DMS153 (cell line): ENCODE results near the gene TMEM127.
A peak's percentile ranks its signal among the peaks of the same experiment; 100 is the strongest.
"Not testable (repeated sequence)": the region's sequence is repeated elsewhere in the genome, so short reads cannot be mapped to it uniquely, and the experiment has no call there.

Experiments used
- DNase-seq: peaks from one replicate; lab custom pipeline; 2025; lab: John Stamatoyannopoulos, UW

The TMEM127 gene

GRCh38 chr2:96264086-96264485, 1.7 kb downstream of the TMEM127 start:
- no peak for DNase-seq

GRCh38 chr2:96262306-96262705, 3.5 kb downstream of the TMEM127 start:
- DNase-seq: no peak

DNA sequence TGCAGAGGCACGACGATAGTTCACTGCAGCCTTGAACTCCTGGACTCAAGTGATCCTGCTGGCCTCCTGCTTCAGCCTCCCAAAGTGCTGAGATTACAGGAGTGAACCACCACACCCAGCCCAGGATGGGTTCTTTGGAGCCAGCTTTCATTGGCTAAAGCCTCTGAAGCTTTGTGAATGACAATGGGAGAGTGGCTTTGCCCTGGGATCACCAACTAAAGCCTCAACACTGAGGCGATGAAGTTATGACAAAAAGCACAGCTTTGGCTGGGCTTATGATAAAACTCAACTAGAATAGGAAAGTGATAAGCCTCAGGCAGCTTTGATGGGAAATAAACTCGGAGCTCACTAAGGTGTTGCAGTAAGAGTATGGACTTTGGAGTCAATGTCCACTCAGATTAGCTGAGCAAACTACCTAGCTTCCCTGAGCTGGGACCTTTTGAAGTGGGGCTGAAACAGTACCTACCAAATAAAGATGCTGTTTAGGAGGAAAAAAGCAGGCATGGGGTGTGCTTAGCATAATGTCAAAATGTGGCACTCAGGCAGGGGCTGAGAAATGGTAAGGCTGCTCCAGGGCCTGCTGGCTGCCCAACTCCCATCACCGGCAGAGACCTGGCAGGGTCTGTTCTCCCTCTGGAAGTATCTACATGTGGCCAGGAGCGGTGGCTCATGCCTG, 4.3 kb downstream of the TMEM127 start:
- DNase-seq: no peak

DNA sequence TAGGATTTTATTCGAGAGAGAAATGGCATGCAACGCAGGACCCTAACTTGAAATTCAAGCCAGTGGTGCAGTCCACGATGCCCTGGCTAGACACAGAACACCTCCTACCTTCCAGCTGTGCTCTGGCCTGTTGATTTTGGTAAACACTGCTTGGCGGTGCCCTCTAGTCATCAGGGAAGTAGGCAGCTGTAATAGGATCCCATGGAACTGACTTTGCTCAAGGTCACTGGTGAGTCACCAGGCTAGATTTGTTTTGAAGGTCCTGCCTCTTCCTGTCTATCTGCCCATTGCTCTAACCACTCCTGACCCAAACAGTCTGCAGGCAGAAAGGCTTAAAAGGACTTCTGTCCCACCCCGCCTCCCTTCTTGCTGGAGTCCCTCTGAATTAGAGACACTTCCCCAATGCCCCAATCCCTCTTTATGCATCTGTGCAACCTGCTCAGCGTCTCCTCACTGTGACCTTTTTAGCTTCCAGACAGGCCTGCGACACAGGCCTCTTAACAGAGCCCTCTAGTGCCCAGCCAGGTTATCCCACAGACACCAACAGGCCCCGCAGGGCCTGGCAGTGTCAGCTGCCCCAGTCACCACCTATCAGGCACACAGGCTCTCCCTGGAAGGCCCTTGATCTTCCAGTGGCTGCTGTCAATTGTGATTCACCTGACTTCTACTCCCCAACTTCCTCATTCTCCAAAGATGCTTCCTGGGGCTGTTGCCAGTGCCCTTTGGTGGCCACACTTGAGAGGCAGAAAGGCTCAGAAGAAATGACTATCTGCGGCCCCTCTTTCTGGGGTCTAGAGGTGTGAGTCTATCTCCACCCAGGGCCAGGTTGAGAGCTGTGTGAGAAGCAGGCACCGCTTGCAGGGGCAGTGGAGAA, 5.2 kb downstream of the TMEM127 start:
- peak; percentile 89 for DNase-seq

- DNase-seq: peak; percentile 41
Observed at GRCh38 chr2:96259497-96259921, 6.3 kb downstream of the TMEM127 start.

DNA sequence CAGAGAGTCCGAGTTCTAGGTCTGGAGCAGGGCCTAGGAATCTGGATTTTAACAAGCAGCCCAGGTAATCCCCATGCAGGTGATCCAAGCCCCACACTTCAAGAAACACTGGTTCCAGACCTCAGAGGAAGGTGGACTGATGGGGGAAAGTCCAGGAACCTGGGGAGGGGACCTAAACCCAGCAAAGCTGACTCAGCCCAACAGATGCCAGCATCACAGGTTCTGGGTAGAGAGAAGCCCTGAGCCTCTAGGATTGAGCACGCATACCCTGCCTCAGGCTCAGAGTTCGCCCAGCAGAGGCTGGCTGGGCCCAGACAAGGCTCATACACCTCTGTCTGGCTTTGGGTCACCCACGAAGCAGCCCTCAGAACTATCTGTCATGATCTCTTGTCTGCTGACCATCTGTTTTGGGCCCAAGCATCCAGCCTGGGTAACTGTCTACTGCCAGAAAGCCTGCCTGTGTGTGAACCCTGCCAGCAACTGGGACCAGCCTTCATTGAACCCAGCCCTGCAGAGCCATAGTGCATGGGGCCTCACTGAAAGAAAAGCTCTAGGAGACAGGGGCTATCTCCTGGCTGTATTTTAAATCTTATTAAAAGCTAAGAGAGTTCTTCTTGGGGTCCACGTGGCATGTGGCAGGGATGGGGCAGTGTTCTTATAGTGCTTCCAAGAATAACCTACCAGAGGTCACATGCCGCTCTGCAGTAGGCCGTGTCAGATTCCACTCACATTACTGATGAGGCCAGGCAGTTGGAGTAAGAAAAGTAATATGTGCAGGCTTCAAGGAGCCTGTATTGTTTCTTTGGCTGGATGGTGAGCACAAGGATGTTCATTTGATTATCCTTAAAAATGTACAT, 7.4 kb downstream of the TMEM127 start:
- no peak for DNase-seq

GRCh38 chr2:96257744-96258143, 8.1 kb downstream of the TMEM127 start:
- not testable (repeated sequence) for DNase-seq

GRCh38 chr2:96256611-96257113, 9.1 kb downstream of the TMEM127 start:
- DNase-seq: no peak

DNA sequence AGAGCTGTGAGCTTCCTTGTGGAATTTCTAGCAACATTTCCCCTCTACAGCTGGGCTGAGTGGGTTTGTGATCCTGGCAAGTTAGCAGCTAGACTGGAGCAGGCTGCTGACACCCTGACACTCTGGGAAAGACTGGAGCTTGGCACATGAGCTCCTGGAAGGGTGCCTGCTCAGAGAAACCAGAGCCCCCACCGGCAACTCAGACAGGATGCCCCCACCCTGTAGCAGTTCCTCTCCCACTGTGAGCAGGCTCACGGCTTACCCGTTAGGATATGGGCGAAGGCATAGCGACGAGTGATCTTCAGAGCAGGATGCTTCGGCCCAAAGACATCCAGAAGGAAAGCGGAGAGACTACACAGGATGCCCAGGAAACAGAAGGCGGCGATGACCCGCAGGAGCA, 11.2 kb downstream of the TMEM127 start:
- no peak for DNase-seq

- no peak for DNase-seq
Observed at GRCh38 chr2:96253006-96253405, 12.8 kb downstream of the TMEM127 start.

- no peak for DNase-seq
Observed at GRCh38 chr2:96252526-96252925, 13.3 kb downstream of the TMEM127 start.

DNA sequence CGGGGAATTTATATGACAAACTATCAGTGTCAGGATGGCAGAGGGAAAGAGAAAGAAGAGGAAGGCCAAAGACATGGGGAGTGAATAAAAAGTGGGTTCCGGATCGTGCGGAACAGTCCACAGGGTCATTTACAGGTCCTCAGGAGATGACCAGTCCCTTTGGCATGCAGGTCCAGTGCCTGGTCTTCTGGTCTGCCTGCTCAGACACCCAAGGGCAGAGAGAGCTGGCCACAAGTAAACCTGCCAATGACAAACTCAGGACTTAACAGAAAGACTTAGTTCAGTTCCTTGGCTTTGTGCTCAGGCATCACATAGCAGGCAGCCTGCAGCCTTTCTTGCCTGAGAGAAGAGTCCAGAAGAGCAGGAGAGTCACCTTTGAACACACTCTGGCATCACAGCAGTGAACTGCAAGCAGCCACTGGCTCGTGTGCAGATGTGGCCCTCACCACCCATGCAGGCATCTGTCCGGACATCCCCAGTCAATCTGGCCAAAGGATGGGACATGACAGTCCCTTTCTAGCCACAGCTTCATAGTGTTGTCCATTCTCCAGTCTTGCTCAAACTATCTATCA, 14.0 kb downstream of the TMEM127 start:
- no peak for DNase-seq

DNA sequence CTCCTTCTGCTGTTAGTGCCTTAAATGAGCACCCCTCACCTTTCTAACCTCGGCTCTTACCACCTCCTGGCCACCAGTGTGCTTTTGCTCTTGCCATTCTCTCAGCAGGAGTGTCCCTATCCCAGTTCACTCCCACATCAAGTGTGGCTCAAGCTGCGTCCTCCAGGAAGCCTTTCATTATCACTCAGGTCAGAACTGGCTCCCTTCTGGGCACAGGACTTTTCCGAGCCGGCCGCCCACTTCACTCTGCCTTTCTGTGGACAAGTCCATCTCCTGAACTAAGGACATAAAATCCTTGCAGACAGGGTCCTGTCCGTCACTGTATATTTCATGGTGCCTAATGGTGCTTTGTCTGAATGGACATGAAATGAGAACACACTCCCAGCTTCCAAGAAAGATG, 15.6 kb downstream of the TMEM127 start:
- DNase-seq: no peak

- no peak for DNase-seq
Observed at GRCh38 chr2:96249654-96250053, 16.1 kb downstream of the TMEM127 start.

- no peak for DNase-seq
Observed at GRCh38 chr2:96248624-96249023, 17.2 kb downstream of the TMEM127 start.

DNA sequence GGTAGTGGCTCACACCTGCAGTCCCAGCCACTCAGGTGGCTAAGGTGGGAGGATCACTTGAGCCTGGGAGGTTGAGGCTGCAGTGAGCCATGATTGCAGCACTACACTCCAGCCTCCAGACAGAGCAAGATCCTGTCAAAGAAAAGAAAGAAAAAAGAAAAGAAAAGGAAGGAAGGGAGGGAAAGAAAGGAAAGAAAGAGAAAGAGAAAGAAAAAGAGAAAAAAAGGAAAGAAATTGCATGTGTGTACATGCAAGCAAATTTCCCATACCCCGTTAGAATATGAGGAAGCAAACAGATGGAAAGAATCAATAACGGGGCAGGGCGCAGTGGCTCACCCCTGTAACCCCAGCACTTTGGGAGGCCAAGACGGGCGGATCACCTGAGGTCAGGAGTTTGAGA, 17.9 kb downstream of the TMEM127 start:
- no peak for DNase-seq

GRCh38 chr2:96247009-96247408, 18.8 kb downstream of the TMEM127 start:
- no peak for DNase-seq

DNA sequence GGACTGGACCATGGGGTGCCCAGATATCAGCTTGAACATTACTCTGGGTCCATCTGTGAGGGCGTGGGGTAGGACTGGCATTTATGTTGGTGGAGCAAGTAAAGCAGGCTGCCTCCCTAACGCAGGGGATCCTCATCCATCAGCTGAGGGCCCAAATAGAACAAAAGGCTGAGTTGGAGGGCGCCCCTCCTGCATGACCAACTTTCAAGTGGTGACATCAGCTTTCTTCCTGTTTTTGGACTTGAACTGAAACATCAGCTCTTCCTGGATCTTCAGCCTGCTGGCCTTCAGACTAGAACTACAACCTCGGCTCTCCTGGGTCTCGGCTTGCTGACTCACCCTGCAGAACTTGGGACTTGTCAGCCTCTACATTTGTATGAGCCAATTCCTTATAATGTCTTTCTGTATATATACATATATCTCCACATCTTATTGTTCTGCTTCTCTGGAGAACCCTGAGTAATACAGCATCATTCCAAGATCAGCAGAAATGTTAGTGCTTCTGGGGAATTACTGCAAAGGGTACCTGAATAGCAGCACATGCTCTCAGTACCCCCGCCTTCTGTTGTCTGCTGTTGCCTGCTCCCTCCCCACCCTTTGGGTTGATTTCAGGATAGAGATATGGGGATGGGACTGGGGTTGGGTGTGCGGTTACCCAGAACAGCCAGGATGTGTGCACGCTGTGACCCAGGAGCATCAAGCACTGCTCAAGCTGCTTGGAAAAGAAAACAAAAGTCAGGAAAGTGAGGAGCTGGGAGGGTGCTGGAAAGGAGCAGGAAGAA, 20.0 kb downstream of the TMEM127 start:
- DNase-seq: no peak

- DNase-seq: no peak
Observed at GRCh38 chr2:96243843-96244242, 22.0 kb downstream of the TMEM127 start.

- DNase-seq: peak; percentile 20
Observed at GRCh38 chr2:96241900-96242611, 23.7 kb downstream of the TMEM127 start.
